Measurements from ENCODE around the gene ADAMTS2. TPM values are rescaled to one million over a fixed set of nuclear protein-coding genes. Genes with fewer than 3 reads are reported as not detected.

Gene ADAMTS2
- total RNA-seq, 1 donor from 2014 or later, result 18.8 TPM

GRCh38 chr5:179294131-179294780 is 51.0 kb downstream of the ADAMTS2 start:
- H3K27ac Mint-ChIP-seq (ENCODE audit: unreplicated experiment), result no peak overlapping the region
- Histone ChIP-seq H3K27ac (ENCODE audit: low read depth, low read length) (no peak overlapping the region), H3K4me2 (ENCODE audit: low read length) (no peak overlapping the region), H4K20me1 (ENCODE audit: insufficient read depth, low read length) (no peaks in the 10 kb centered on the region), H3K4me3 (ENCODE audit: insufficient read depth, low read depth, low read length) (no peak overlapping the region), H3K79me2 (ENCODE audit: insufficient read depth, low read length) (no peaks in the 10 kb centered on the region), H3K36me3 (ENCODE audit: insufficient read depth, low read length) (no peaks in the 10 kb centered on the region), H3K9ac (ENCODE audit: low read length) (no peak overlapping the region), H3K27me3 (ENCODE audit: insufficient read depth, low read length) (no peaks in the 10 kb centered on the region), H2AFZ (ENCODE audit: low read depth, low read length) (no peak overlapping the region), H3K4me1 (ENCODE audit: insufficient read depth, low read length) (no peaks in the 10 kb centered on the region), H3K9me3 (ENCODE audit: insufficient read depth, low read depth, low read length) (no peaks in the 10 kb centered on the region)
- DNase-seq (ENCODE audit: low read depth) (no peak), FAIRE-seq (no peak)
- H3K4me1 Mint-ChIP-seq (ENCODE audit: low read depth, unreplicated experiment), result peaks cover 8% of the 10 kb centered on the region
- TF ChIP-seq EZH2 (IDR thresholded peaks at IDR 0.05; ENCODE audit: insufficient read depth, low read length) (no peak), CTCF (IDR thresholded peaks at IDR 0.05; ENCODE audit: insufficient read depth, low read depth, low read length) (no peak)
- peaks cover 8% of the 10 kb centered on the region for H3K36me3 Mint-ChIP-seq (ENCODE audit: low read depth, unreplicated experiment)
- no peak overlapping the region for H3K4me3 Mint-ChIP-seq (ENCODE audit: unreplicated experiment)
- H3K27me3 Mint-ChIP-seq (ENCODE audit: low read depth, unreplicated experiment), result peaks cover 7% of the 10 kb centered on the region
- H3K9me3 Mint-ChIP-seq (ENCODE audit: unreplicated experiment), result peaks cover 14% of the 10 kb centered on the region

GRCh38 chr5:179292681-179293635 is 52.3 kb downstream of the ADAMTS2 start:
- Histone ChIP-seq H3K4me2 (ENCODE audit: low read length) (no peak overlapping the region), H3K4me3 (ENCODE audit: insufficient read depth, low read depth, low read length) (no peak overlapping the region), H2AFZ (ENCODE audit: low read depth, low read length) (no peak overlapping the region), H3K9ac (ENCODE audit: low read length) (no peak overlapping the region), H3K79me2 (ENCODE audit: insufficient read depth, low read length) (no peaks in the 10 kb centered on the region), H3K36me3 (ENCODE audit: insufficient read depth, low read length) (no peaks in the 10 kb centered on the region), H3K4me1 (ENCODE audit: insufficient read depth, low read length) (no peaks in the 10 kb centered on the region), H3K9me3 (ENCODE audit: insufficient read depth, low read depth, low read length) (no peaks in the 10 kb centered on the region), H3K27me3 (ENCODE audit: insufficient read depth, low read length) (no peaks in the 10 kb centered on the region), H3K27ac (ENCODE audit: low read depth, low read length) (no peak overlapping the region), H4K20me1 (ENCODE audit: insufficient read depth, low read length) (no peaks in the 10 kb centered on the region)
- DNase-seq (ENCODE audit: low read depth) (no peak), FAIRE-seq (no peak)
- peaks cover 9% of the 10 kb centered on the region for H3K4me1 Mint-ChIP-seq (ENCODE audit: low read depth, unreplicated experiment)
- peaks cover 7% of the 10 kb centered on the region for H3K27me3 Mint-ChIP-seq (ENCODE audit: low read depth, unreplicated experiment)
- H3K36me3 Mint-ChIP-seq (ENCODE audit: low read depth, unreplicated experiment), result peaks cover 5% of the 10 kb centered on the region
- H3K27ac Mint-ChIP-seq (ENCODE audit: unreplicated experiment), result peak overlapping the region; percentile 14
- no peak overlapping the region for H3K4me3 Mint-ChIP-seq (ENCODE audit: unreplicated experiment)
- H3K9me3 Mint-ChIP-seq (ENCODE audit: unreplicated experiment), result peaks cover 7% of the 10 kb centered on the region
- TF ChIP-seq CTCF (IDR thresholded peaks at IDR 0.05; ENCODE audit: insufficient read depth, low read depth, low read length) (no peak), EZH2 (IDR thresholded peaks at IDR 0.05; ENCODE audit: insufficient read depth, low read length) (no peak)

Data from astrocyte (in vitro differentiated cells and primary cell).